Fibroblast of upper back skin (primary cell): ENCODE data around the gene S100PBP.

ENCODE experiments used
- DNase-seq: peaks from one replicate; pipeline ENCODE4 v3.0.0-alpha.2; 2013

The S100PBP gene

GRCh38 chr1:32888677-32889420 is 71.4 kb downstream of the S100PBP start:
- no peak for DNase-seq

DNA sequence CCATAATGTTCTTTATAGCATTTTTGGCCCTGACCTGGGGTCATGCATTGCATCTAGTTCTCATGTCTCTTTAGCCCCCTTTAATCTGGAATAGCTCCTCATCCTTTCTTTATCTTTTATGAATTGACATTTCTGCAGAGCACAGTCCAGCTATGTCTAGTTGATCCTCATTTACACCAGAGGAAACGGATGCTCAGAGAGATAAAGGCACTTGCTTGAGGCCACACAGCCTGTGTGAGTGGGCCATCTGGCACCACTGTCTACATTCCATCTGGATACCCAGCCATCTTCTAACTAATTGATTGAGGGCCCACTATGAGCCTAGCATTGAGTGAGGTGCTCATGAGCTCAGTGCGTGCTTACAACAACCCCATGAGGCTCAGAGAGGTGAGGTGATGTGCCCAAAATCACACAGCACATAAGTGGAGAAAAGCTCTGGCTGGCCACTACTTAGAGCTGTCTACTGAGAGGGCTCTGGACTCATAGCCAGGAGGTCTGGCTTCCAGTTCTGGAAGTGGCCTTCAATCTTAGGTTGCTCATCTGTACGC is 72.4 kb downstream of the S100PBP start:
- DNase-seq, result no peak

- DNase-seq, result no peak
Observed at GRCh38 chr1:32890516-32891240, 73.2 kb downstream of the S100PBP start.

DNA sequence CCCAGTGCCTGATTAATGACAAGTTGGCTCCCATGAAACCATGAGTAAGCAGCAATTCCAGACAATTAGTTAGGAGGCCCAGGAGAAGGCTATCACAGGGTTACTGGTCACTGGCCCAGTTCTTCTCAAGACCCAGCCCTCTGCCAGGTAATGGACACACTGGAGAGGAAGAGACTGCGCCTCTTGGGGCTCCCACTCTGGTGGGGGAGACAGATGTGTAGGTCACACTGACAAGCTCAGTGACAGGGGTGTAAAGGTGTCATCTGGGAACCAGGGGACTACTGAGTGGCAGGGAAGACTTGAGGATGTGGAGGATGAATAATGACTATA is 73.8 kb downstream of the S100PBP start:
- DNase-seq, result no peak

DNA sequence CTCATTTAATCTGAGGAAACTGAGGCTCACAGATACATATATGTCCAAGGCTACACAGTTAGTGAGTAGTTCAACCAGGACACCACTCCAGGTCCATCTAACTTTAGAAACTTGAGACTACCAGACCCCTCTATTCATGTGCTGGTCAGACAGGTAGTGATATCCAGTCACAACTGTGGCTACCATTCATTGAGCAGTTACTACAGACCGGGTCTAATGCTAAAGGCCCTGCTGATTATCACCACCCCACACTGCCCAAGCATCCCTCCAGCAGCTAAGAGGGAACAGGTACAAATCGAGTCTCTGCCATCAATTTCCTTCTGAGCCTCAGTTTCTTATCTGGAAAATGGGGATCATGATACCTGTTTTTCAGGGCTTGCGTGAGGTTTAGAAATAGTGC is 74.2 kb downstream of the S100PBP start:
- DNase-seq, result no peak

DNA sequence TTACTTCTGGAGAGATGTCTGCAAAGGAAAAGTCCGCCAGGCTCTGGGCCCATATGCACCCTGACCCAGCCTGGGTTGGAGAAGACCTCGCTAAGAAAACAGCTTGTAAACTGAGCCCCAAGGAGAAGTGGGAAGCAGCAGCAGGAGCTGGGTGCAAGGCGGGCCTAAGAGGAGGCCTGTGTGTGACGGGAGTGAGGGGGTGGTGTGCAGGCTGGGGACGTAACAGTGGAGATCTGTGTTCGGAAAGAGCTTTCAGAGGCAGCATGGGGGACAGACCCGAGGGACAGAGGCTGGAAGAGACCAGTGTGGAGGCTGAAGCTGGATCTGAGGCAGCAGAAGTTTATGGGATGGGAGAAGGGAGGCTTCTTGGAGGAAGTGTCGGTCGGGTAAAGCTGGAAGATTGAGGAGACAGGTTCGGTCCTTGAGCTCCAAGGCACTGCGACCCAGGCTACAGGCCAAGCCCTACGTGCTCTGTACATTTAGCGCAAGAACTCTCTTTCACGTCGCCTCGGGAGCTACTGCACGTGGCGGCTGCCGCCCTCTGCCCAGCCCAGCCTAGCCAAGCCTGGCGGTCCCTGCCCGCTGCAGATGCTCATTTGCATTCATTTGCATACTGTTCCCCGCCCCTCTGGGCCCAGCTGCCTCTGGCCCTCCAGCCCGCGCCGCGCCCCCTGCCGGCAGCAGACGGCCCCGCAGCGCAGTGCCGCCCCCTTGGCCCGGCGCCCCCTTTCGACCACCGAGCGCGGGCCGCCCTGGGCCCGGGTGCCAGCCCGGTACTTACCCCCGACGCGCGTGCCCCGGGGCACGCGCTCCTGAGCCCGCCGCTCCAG is 75.1 kb downstream of the S100PBP start:
- DNase-seq, result peak; percentile 34

DNA sequence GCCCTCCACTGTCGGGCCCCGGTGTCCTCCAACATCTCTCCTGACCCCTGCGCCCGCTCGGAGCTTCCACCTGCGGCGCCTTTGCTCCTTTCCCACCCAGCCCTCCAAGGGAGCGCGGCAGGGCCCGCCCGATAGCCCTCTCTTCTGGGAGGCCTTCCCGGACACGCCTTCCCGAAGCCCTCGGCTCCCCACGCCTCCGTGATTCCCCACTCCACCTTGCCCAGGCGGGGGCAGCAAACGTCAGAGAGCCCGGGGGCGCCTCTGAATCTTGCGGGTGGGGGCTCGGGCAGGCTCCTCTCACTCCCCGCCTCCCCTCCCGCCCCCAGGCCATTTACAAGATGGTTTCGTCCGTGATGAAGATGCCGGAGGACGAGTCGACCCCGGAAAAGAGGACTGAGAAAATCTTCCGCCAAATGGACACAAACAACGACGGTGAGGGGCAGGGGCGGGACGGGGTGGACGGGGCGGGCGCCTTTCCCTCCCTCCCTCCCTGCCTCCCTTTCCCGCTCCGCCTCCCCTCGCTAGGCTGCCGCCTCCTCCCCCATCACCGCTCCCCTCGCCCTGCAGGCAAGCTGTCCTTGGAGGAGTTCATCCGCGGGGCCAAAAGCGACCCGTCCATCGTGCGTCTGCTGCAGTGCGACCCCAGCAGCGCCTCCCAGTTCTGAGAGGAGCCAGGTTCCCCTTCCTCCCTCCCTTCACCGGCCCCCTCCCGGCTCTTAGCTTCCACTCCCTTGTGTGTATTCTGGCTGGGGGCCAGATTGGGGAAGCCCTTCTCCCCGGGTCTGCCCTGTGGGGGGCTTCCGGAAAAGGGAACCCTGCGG is 76.0 kb downstream of the S100PBP start:
- no peak for DNase-seq

DNA sequence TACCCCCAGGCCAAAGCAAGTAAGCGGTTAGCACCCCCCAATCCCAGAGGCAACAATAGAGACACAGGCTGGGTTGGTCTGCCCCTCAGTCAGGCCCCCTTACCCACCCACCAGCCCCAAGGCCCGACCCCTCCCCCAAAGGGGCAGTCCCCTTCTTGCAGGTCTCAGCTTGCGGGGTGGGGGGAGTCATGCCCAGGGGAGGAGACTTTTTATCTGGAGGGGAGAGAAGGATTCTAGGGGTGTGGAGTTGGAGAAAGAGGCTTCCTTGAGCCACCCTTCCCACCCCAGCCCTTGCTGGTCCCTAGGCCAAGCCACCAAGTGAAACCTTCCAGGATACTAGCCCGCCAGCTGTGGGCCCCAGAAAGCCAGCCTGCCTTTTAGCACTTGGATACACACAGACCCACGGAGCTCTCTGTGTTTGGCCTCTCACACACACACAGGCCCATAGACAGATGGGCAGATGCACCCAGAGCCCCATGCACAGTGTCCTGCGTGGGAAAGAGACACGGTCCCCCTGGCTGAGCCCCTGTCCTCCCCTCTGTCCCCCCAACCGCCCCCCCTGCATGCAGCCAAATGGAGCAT is 76.7 kb downstream of the S100PBP start:
- DNase-seq, result no peak

DNA sequence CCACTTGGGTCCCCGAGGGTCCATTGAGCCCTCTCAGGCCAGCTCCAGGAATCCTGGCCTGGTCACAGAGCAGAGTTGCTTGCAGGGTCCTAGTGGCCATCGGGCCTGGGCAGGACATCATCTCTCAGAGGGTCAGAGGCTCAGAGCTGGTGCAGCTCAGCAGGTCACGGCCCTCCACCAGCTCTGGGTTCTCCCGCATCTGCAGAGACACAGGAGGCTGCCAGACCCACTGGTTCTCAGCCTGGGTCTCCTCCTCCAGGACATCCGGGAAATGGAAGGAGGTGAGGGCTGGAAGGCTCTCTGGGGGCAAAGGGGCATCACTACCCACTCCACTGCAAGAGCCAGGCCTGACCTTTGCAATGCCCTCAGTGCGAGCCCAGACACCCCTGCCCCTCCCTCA is 77.2 kb downstream of the S100PBP start:
- DNase-seq, result no peak

DNA sequence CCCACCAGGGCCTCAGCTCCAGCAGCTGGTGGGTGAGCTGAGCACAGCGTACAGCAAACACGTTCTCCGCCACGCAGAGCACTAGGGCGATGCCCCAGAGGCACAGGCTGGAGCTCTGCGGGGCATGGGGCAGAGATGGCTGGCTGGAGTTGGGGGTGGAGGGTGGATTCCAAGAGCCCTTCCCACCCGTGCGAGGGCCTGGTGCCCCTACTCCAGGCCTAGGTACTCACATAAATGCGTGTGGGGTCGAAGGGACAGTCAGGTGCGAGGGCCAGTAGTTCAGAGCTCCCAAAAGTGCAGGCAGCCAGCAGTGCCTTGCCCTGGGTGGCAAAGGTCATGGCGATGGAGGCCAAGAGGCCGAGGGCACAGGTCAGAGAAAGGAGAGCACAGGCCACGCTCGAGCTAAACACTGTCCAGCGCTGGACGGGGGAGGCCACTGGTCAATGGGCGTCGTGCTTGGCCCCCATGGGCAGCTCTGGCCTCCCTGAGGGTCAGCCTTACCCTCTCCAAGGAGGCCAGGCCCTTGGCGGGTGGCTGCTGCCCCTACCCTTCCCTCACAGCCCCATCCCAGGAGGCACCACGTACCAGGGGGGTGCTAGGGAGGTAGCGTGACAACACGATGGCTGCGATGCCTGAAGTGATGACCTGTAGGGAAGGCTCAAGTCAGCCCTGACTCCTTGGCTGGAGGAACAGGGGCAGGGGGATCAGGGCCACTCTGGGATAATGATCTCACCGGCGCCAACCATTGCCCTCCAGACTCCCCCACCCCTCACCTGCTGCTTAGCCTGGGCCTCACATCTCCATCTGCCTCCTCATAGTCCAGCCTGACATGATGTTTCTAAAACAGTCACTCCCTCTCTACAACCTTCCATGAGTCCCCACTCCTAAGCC is 78.1 kb downstream of the S100PBP start:
- no peak for DNase-seq

DNA sequence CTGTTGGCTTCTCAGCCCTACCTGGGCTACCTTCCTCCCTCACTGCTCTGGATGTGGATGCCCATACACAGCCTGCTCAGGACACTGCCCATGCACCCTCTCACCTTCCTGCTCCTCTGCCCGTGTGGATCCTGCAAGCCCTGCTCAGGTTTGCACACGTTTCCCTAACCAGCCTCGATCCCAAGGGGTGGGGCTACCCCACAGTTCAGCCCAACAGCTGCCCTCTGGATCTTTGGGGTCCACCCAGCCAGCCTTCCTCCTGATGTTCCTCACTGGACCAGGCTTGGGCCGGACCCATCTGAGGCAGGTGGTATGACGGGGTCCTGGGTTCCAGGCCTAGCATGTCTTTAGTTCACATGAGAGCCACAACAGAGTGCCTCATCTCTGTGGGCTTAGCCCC is 79.0 kb downstream of the S100PBP start:
- DNase-seq, result no peak

- no peak for DNase-seq
Observed at GRCh38 chr1:32897082-32898049, 79.9 kb downstream of the S100PBP start.

DNA sequence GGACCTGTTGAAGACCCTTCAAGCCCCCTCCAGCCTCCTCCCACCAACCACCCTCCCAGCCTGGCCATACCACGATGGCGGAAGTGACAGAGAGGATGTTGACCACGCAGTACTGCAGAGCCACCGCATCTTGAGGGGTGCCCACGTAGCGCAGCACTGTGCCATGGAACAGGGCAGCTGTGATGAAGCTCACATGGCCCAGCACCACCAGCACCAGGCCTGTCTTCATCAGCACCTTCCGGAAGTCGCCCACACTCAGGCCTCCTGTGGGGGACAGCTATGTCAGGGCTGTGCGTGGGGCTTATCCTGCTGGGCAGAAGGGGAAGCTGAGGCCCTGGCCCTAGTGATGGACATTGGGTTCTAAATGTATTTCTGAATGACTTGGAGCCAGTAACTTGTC is 80.6 kb downstream of the S100PBP start:
- no peak for DNase-seq

DNA sequence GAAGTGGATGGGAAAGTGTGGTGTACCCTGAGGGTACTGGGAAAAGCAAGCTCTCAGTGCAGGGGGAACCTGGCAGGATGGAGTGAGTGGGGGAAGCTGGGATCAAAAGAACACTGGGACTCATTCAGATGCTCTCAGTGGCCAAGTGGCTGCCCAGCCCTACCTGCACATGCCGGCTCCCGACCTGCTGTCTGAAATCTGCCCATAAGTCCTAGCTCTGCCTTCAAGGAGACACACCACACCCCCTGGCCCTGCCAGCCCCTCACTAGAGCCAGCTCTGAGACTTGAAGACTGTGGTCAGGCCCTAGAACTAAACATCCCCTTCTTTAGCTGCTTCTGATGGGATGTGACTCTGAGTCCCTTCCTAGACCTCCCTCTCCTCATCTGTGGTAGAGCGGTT is 81.5 kb downstream of the S100PBP start:
- no peak for DNase-seq

- no peak for DNase-seq
Observed at GRCh38 chr1:32899586-32900296, 82.3 kb downstream of the S100PBP start.

DNA sequence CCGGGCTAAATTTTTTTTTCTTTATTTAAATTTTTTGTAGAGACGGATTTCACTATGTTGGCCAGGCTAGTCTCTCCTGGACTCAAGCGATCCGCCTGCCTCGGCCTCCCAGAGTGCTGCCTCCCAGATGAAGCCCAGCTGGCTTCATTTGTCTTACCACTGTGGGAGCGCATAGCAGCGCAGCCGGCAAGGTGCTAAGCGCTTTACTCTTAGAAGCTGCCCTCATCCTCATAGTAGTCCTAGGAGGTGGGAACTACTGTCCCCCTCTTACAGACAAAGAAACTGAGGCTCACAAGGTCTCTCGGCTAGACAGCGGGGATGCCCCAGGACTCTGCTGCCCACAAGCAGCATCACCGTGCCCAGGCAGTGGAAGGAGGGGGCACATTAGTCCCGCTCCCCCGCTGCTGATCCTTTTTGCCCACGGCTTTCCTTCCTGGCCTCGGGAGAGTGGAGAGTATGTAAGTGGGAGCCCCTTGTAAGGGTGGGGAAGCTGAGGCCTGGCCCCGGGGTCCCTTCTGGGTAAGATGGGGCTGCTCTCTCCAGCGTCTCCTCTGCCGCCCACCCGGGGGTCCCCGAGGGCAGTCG is 83.0 kb downstream of the S100PBP start:
- no peak for DNase-seq

DNA sequence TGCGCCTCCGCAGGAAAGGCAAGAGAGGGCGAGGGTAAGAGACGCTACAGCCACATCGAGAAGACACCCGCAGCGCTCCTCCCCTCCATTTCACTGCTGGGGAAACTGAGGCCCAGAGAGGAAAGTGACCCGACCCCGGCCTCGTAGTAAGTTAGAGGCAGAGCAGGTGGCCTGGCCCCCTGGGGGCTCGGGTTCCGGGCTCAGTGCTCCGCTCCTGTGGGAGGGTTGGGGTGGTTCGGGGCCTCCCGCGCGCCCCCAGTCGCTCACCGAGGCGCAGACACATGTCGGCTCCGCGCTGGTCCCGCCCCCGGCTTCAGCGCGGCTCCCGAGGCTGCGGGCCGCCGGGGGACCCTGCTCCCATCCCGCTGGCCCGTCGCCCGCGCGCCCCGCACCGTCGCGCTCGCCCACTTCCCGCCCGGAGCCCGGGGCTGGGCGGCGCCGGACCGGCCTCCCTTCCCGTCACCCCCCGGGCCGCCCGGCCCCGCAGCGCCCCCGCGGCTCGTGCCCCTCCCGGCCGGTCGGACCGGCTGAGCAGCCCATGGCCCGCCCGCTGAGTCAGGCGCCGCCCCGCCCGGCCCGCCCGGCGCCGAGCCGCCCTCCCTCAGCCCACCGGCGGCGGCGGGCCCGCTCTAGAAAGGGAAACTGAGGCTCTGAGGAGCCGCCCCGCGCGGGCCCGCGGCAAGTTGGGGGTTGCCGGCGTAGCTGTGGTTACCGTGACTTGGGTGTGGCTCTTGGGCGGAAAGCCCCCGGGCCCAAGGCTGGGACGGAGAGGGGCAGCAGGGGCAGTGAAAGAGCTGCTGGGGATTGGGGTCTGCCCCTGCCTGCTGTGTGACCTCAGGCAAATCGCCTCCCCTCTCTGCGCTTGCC is 83.7 kb downstream of the S100PBP start, which contains the start of gene TMEM54:
TMEM54 (minus strand) TSS at position 434 of the 867 bp plus-strand sequence; CDS start at position 283, 151 bp downstream.
- peak; percentile 32 for DNase-seq
